K562 (cell line): ENCODE measurements around the gene NPAS2. TPM values are rescaled to one million over a fixed set of nuclear protein-coding genes. Genes with fewer than 3 reads are reported as not detected.

Source experiments
- ATAC-seq: fragments of 200-7000 bp; cut with Tn5 transposase; 3 replicates; pipeline ENCODE4 v1.9.1; 2020; ENCODE audit warnings: moderate library complexity
- BruUV-seq: library from RNA; stranded (reverse); fragments of 400-500 nt; replicated peaks from 2 replicates; lab custom pipeline; 2021; lab: Mats Ljungman, UMichigan
- CTCF ChIA-PET: fragments of 300-600 bp; formaldehyde crosslinking; extraction: SDS; loops from one replicate; lab custom pipeline; 2021; ENCODE audit warnings: low intra/inter-chr PET ratio; lab: Yijun Ruan, JAX
- POLR2A ChIA-PET: fragments of 300-600, 350-650 bp; sonication (Branson Sonifier 250); formaldehyde crosslinking; extraction: SDS; loops from one replicate; lab custom pipeline; 2021; ENCODE audit warnings: antibody characterized with exemption, inconsistent platforms; lab: Yijun Ruan, JAX
- DNase-seq, 4 experiments: peaks; one replicate each; pipeline versions ENCODE4 v3.0.0 to v3.0.0-alpha.2; 2011 to 2018; ENCODE audit warnings: low spot score in 3 of 4, mixed read lengths in 3 of 4; ENCODE audit errors: extremely low read depth in 1 of 4
- FAIRE-seq: peaks from 2 replicates; lab custom pipeline; 2011; peaks lifted over from hg19 to GRCh38; lab: Jason Lieb, UNC
- H2AFZ ChIP-seq: 2 replicates; pipeline ENCODE4 v1.6.0; 2011; ENCODE audit warnings: low read depth, low read length, control low read depth, inconsistent platforms
- H3K27ac ChIP-seq: fragments of 200-600 bp; 3 replicates; pipeline ENCODE4 v1.8.0; 2011; ENCODE audit warnings: low read depth, mild to moderate bottlenecking, control low read depth, inconsistent platforms, low read length, moderate library complexity, mixed read lengths; ENCODE audit errors: extremely low read depth
- H3K27me3 ChIP-seq, 2 experiments: fragments of 300-600 bp in 1 of 2; 2 replicates in 1 of 2; 3 replicates in 1 of 2; pipeline versions ENCODE4 v1.6.0 to v1.8.0; 2011; ENCODE audit warnings: inconsistent platforms in 2 of 2, low read length in 2 of 2, mild to moderate bottlenecking in 1 of 2, mixed read lengths in 1 of 2, moderate library complexity in 1 of 2; ENCODE audit not compliant: control insufficient read depth in 2 of 2, insufficient read depth in 2 of 2
- H3K36me3 ChIP-seq: fragments of 300-600 bp; 3 replicates; pipeline ENCODE4 v1.8.0; 2011; ENCODE audit warnings: mild to moderate bottlenecking, low read length, inconsistent platforms; ENCODE audit not compliant: control insufficient read depth, insufficient read depth
- H3K4me1 ChIP-seq, 2 experiments: fragments of 200-600 bp in 1 of 2; replicated peaks in 1 of 2; 2 replicates in 1 of 2; 3 replicates in 1 of 2; pipeline versions ENCODE4 v1.5.1 to v1.8.0; 2011; ENCODE audit warnings: inconsistent platforms in 2 of 2, low read length in 2 of 2, mild to moderate bottlenecking in 1 of 2, mixed read lengths in 1 of 2, moderate library complexity in 1 of 2; ENCODE audit not compliant: control insufficient read depth in 2 of 2, insufficient read depth in 2 of 2
- H3K4me2 ChIP-seq: 2 replicates; pipeline ENCODE4 v1.6.1; 2011; ENCODE audit warnings: low read length, control low read depth, inconsistent platforms, mixed read lengths; ENCODE audit not compliant: insufficient read depth
- H3K4me3 ChIP-seq: fragments of 200-600 bp; sonication (generic), shearing (Covaris generic); 2 replicates; pipeline ENCODE4 v1.5.1; 2016; ENCODE audit warnings: control low read depth, inconsistent platforms
- H3K79me2 ChIP-seq: fragments of 200-600 bp; 3 replicates; pipeline ENCODE4 v1.8.0; 2011; ENCODE audit warnings: low read length, inconsistent platforms; ENCODE audit not compliant: control insufficient read depth, insufficient read depth
- H3K9ac ChIP-seq, 2 experiments: 2 replicates each; pipeline versions ENCODE4 v1.6.0 to v1.6.1; 2011; ENCODE audit warnings: low read depth in 2 of 2, low read length in 2 of 2, control low read depth in 1 of 2, inconsistent platforms in 1 of 2, mild to moderate bottlenecking in 1 of 2, mixed read lengths in 1 of 2; ENCODE audit not compliant: insufficient read depth in 1 of 2
- H3K9me1 ChIP-seq: one replicate; pipeline ENCODE4 v1.6.0; 2011; ENCODE audit warnings: inconsistent platforms, mild to moderate bottlenecking, low read length, moderate library complexity; ENCODE audit not compliant: control insufficient read depth, insufficient read depth
- H3K9me3 ChIP-seq: replicated peaks from 2 replicates; pipeline ENCODE4 v1.5.1; 2011; ENCODE audit warnings: low read depth, low read length, inconsistent platforms; ENCODE audit not compliant: control insufficient read depth, insufficient read depth
- H4K20me1 ChIP-seq: replicated peaks from 2 replicates; pipeline ENCODE4 v1.6.1; 2011; ENCODE audit warnings: low read length, inconsistent platforms, mixed read lengths; ENCODE audit not compliant: control insufficient read depth, insufficient read depth
- CXXC5 ChIP-seq: fragments of 250-450 bp; sonication (Bioruptor Pico); IDR thresholded peaks from 2 replicates; pipeline ENCODE4 v1.8.0; 2022; ENCODE audit warnings: inconsistent platforms, mild to moderate bottlenecking, moderate library complexity
- EP400 ChIP-seq: fragments of 450-650 bp; IDR thresholded peaks from 2 replicates; pipeline ENCODE4 v1.6.1; 2017; ENCODE audit warnings: antibody characterized with exemption, mild to moderate bottlenecking, moderate library complexity
- FOXK1 ChIP-seq: sonication (generic); formaldehyde crosslinking; IDR thresholded peaks from 2 replicates; pipeline ENCODE4 v1.8.0; 2022; ENCODE audit warnings: missing genetic modification reagents, mild to moderate bottlenecking, borderline replicate concordance
- HOMEZ ChIP-seq: fragments of 250-450 bp; sonication (Bioruptor Pico); IDR thresholded peaks from 2 replicates; pipeline ENCODE4 v1.4.0; 2020; ENCODE audit warnings: mild to moderate bottlenecking, moderate library complexity
- PPARD ChIP-seq: fragments of 250-450 bp; sonication (Bioruptor Pico); IDR thresholded peaks from 2 replicates; pipeline ENCODE4 v1.8.0; 2022; ENCODE audit warnings: inconsistent platforms, mild to moderate bottlenecking, moderate library complexity
- RBBP5 ChIP-seq: fragments of 200-600 bp; sonication (generic); IDR thresholded peaks from 2 replicates; pipeline ENCODE4 v1.6.1; 2012; ENCODE audit warnings: borderline replicate concordance, mild to moderate bottlenecking, low read length, control low read depth, inconsistent platforms; ENCODE audit not compliant: insufficient read depth, poor library complexity, severe bottlenecking
- ZKSCAN1 ChIP-seq: fragments of 150-350 bp; IDR thresholded peaks from 2 replicates; pipeline ENCODE4 v1.6.1; 2016; ENCODE audit warnings: low read depth, low read length
- ZKSCAN8 ChIP-seq: fragments of 200-800 bp; sonication (Bioruptor generic); IDR thresholded peaks from 2 replicates; pipeline ENCODE4 v1.6.1; 2016; ENCODE audit warnings: missing genetic modification characterization, missing compliant biosample characterization
- ZNF347 ChIP-seq: fragments of 450-650 bp; formaldehyde crosslinking; IDR thresholded peaks from 2 replicates; pipeline ENCODE4 v1.4.0; 2020; ENCODE audit warnings: low read depth, mild to moderate bottlenecking, moderate library complexity
- ZNF445 ChIP-seq: fragments of 250-450 bp; sonication (Bioruptor Pico); IDR thresholded peaks from 2 replicates; pipeline ENCODE4 v1.4.0; 2020; ENCODE audit warnings: low read depth, mild to moderate bottlenecking, moderate library complexity
- ZNF79 ChIP-seq: fragments of 250-450 bp; sonication (Bioruptor Pico); IDR thresholded peaks from 2 replicates; pipeline ENCODE4 v1.4.0; 2020; ENCODE audit warnings: low read depth, mild to moderate bottlenecking, moderate library complexity
- ZNF830 ChIP-seq: fragments of 250-450 bp; sonication (Bioruptor Pico); IDR thresholded peaks from 2 replicates; pipeline ENCODE4 v1.5.0; 2021; ENCODE audit warnings: mild to moderate bottlenecking
- WGBS: fragments of 100-300 bp; shearing (Covaris generic); methylation state at CpG from one replicate; pipeline ENCODE4 v1.1.6; 2016; ENCODE audit warnings: low coverage, mixed read lengths; ENCODE audit not compliant: insufficient coverage; ENCODE audit errors: missing lambda C conversion rate; 5-methylcytosine and 5-hydroxymethylcytosine counted together
- in situ Hi-C: fragments of 300-500 bp; cut with MboI; formaldehyde crosslinking; loops from 4 replicates; pipeline ENCODE4 v1.15.0; 2018; ENCODE audit warnings: inconsistent platforms, mixed read lengths
- intact Hi-C: fragments of 100-400 bp; cut with micrococcal nuclease; formaldehyde crosslinking; loops from 2 replicates; pipeline ENCODE4 v1.14.2; 2022
- polyA plus RNA-seq, 8 experiments: library from polyadenylated mRNA; depleted of rRNA in 4 of 8; stranded (reverse) in 5 of 8; unstranded in 3 of 8; fragments of >200 nt; fragmentation: Nextera tagmentation in 2 of 8; fragmentation: Illumina TruSeq in 1 of 8; extraction: Ambion mirVana in 2 of 8; extraction: Trizol in 1 of 8; gene quantifications; 2 replicates each; pipeline versions ENCODE4 v1.2.1 to v1.2.3, GENCODE V29; 2011 to 2014; ENCODE audit warnings: inconsistent platforms in 1 of 8, missing spikeins in 1 of 8
- total RNA-seq, 7 experiments: library from RNA; depleted of rRNA in 6 of 7; stranded (reverse); fragments of >200 nt in 6 of 7; fragmentation: Illumina TruSeq in 2 of 7; extraction: Trizol in 2 of 7; gene quantifications; 2 replicates each; pipeline versions ENCODE4 v1.2.1 to v1.2.3, GENCODE V29; 2011 to 2021; ENCODE audit warnings: low replicate concordance in 1 of 7
- TF ChIP-seq, protein P1 (sequence below): IDR thresholded peaks from 2 replicates; pipeline ENCODE4 v1.6.1; 2011; ENCODE audit not compliant: insufficient read length; ENCODE audit errors: extremely low read depth
- TF ChIP-seq, protein P2 (sequence below): sonication (generic); formaldehyde crosslinking; IDR thresholded peaks from 2 replicates; pipeline ENCODE4 v1.8.0; 2022; ENCODE audit warnings: mild to moderate bottlenecking, missing genetic modification reagents

Gene NPAS2
- total and polyA plus RNA-seq, 9 of the 15 experiments (the other 6 are each of a cell fraction or from before 2014, with no cell fraction given): 0.06 to 0.29 (median 0.07) TPM; not detected in 5

- TF ChIP-seq FOXK1 (no peak), HOMEZ (CRISPR knock-in tag) (no peak), ZKSCAN8 (no peak)
These were observed 17.9 kb upstream of the NPAS2 start (continued) for GRCh38 chr2:100802066-100802465.

GRCh38 chr2:100803334-100803733, 16.6 kb upstream of the NPAS2 start:
- BruUV-seq: no TSS peak
- POLR2A ChIA-PET: no interaction called here
- Histone ChIP-seq H4K20me1 (no peaks in the 10 kb centered on the region; the same call in 1 of the 2 replicates), H3K9me1 (no peaks in the 10 kb centered on the region), H3K4me1 (no peaks in the 10 kb centered on the region), H3K4me3 (no peak overlapping the region), H2AFZ (no peak overlapping the region), H3K36me3 (no peaks in the 10 kb centered on the region), H3K27me3 (peaks cover 11 to 65% of the 10 kb centered on the region in 2 experiments), H3K4me2 (no peak overlapping the region), H3K9ac (no peak overlapping the region), H3K27ac (no peak overlapping the region), H3K9me3 (no peaks in the 10 kb centered on the region), H3K79me2 (no peaks in the 10 kb centered on the region)
- FAIRE-seq: no peak
- intact Hi-C loops (no loop called here), in situ Hi-C loops (no loop called here)
- 3% methylated on average over 6 of the region's 6 CpGs for WGBS
- TF ChIP-seq ZKSCAN1 (no peak), EP400 (no peak), PPARD (CRISPR knock-in tag) (no peak), ZNF347 (CRISPR knock-in tag) (no peak), ZNF79 (CRISPR knock-in tag) (no peak), ZNF830 (CRISPR knock-in tag) (no peak), CXXC5 (CRISPR knock-in tag) (no peak), RBBP5 (no peak), ZNF445 (CRISPR knock-in tag) (no peak)
- TF ChIP-seq, protein P1, sequence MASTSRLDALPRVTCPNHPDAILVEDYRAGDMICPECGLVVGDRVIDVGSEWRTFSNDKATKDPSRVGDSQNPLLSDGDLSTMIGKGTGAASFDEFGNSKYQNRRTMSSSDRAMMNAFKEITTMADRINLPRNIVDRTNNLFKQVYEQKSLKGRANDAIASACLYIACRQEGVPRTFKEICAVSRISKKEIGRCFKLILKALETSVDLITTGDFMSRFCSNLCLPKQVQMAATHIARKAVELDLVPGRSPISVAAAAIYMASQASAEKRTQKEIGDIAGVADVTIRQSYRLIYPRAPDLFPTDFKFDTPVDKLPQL: no peak
- TF ChIP-seq, protein P2, sequence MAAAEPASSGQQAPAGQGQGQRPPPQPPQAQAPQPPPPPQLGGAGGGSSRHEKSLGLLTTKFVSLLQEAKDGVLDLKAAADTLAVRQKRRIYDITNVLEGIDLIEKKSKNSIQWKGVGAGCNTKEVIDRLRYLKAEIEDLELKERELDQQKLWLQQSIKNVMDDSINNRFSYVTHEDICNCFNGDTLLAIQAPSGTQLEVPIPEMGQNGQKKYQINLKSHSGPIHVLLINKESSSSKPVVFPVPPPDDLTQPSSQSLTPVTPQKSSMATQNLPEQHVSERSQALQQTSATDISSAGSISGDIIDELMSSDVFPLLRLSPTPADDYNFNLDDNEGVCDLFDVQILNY (CRISPR knock-in tag): no peak
- DNase-seq: no peak
- ATAC-seq: no peak
- CTCF ChIA-PET: no interaction called here
